Endothelial cell of umbilical vein (primary cell): ENCODE data around the gene B3GNT8. TPM values are rescaled to one million over a fixed set of nuclear protein-coding genes. Genes with fewer than 3 reads are reported as not detected.

Experiments used
- BruUV-seq: library from RNA; stranded (reverse); fragments of 400-500 nt; replicated peaks from 2 replicates; lab custom pipeline; 2021; lab: Mats Ljungman, UMichigan
- CTCF ChIA-PET: fragments of 300-600, 350-600 bp; sonication (Branson Sonifier 250); formaldehyde crosslinking; loops from one replicate; lab custom pipeline; 2021; ENCODE audit warnings: antibody characterized with exemption, inconsistent platforms; lab: Charles Lee
- POLR2A ChIA-PET: fragments of 300-600, 350-600 bp; sonication (Branson Sonifier 250); formaldehyde crosslinking; loops from one replicate; lab custom pipeline; 2021; ENCODE audit warnings: antibody characterized with exemption, inconsistent platforms; lab: Charles Lee
- DNase-seq: peaks from one replicate; pipeline ENCODE4 v3.0.0-alpha.2; 2011; ENCODE audit warnings: low read depth, low spot score
- FAIRE-seq: peaks from 2 replicates; lab custom pipeline; 2011; peaks lifted over from hg19 to GRCh38; lab: Jason Lieb, UNC
- H2AFZ ChIP-seq: 2 replicates; pipeline ENCODE4 v1.6.0; 2012; ENCODE audit warnings: low read depth, low read length, control low read depth, inconsistent platforms
- H3K27ac ChIP-seq: 2 replicates; pipeline ENCODE4 v1.5.1; 2011; ENCODE audit warnings: low read depth, mild to moderate bottlenecking, control low read depth, low read length, moderate library complexity; ENCODE audit not compliant: insufficient read depth
- H3K27me3 ChIP-seq, 2 experiments: 2 replicates each; pipeline versions ENCODE4 v1.6.0 to v1.6.1; 2011; ENCODE audit warnings: low read length in 2 of 2, mixed read lengths in 1 of 2; ENCODE audit not compliant: control insufficient read depth in 2 of 2, insufficient read depth in 2 of 2
- H3K36me3 ChIP-seq, 2 experiments: 2 replicates in 1 of 2; 3 replicates in 1 of 2; pipeline ENCODE4 v1.5.1; 2011; ENCODE audit warnings: low read length in 2 of 2, mild to moderate bottlenecking in 1 of 2, moderate library complexity in 1 of 2; ENCODE audit not compliant: control insufficient read depth in 2 of 2, insufficient read depth in 2 of 2; ENCODE audit errors: extremely low read depth in 1 of 2
- H3K4me1 ChIP-seq: 3 replicates; pipeline ENCODE4 v1.5.1; 2011; ENCODE audit warnings: mild to moderate bottlenecking, low read length; ENCODE audit not compliant: control insufficient read depth, insufficient read depth; ENCODE audit errors: extremely low read depth
- H3K4me2 ChIP-seq: 2 replicates; pipeline ENCODE4 v1.6.1; 2011; ENCODE audit warnings: low read length, control low read depth, mixed read lengths; ENCODE audit not compliant: insufficient read depth
- H3K4me3 ChIP-seq, 3 experiments: fragments of 200-600 bp in 1 of 3; sonication (generic), shearing (Covaris generic) in 1 of 3; replicated peaks in 1 of 3; 2 replicates each; pipeline ENCODE4 v1.5.1; 2011 to 2016; ENCODE audit warnings: control low read depth in 3 of 3, low read length in 3 of 3, mild to moderate bottlenecking in 2 of 3, inconsistent platforms in 1 of 3, low read depth in 1 of 3, moderate library complexity in 1 of 3; ENCODE audit not compliant: insufficient read depth in 1 of 3
- H3K79me2 ChIP-seq: 2 replicates; pipeline ENCODE4 v1.6.0; 2012; ENCODE audit warnings: low read length, inconsistent platforms; ENCODE audit not compliant: control insufficient read depth, insufficient read depth
- H3K9ac ChIP-seq: replicated peaks from 2 replicates; pipeline ENCODE3; 2011; ENCODE audit warnings: low read length, control low read depth; ENCODE audit not compliant: insufficient read depth; ENCODE audit errors: extremely low read depth
- H3K9me1 ChIP-seq: replicated peaks from 3 replicates; pipeline ENCODE4 v1.6.0; 2011; ENCODE audit warnings: mild to moderate bottlenecking, low read length; ENCODE audit not compliant: control insufficient read depth, insufficient read depth; ENCODE audit errors: extremely low read depth
- H3K9me3 ChIP-seq: replicated peaks from 2 replicates; pipeline ENCODE4 v1.5.1; 2012; ENCODE audit warnings: low read length, inconsistent platforms; ENCODE audit not compliant: control insufficient read depth, insufficient read depth
- H4K20me1 ChIP-seq: replicated peaks from 2 replicates; pipeline ENCODE3; 2011; ENCODE audit warnings: mild to moderate bottlenecking, low read length; ENCODE audit not compliant: control insufficient read depth, insufficient read depth; ENCODE audit errors: extremely low read depth
- CTCF ChIP-seq, 2 donors: IDR thresholded peaks; 1 replicate in 1 of 2; 2 replicates in 1 of 2; pipeline ENCODE4 v1.5.1; 2011; ENCODE audit warnings: low read length in 2 of 2, mild to moderate bottlenecking in 2 of 2, moderate library complexity in 2 of 2, control low read depth in 1 of 2, inconsistent platforms in 1 of 2, low read depth in 1 of 2; ENCODE audit not compliant: insufficient read depth in 1 of 2; ENCODE audit errors: extremely low read depth in 1 of 2
- EZH2 ChIP-seq: IDR thresholded peaks from 2 replicates; pipeline ENCODE4 v1.6.1; 2012; ENCODE audit warnings: borderline replicate concordance, low read depth, mild to moderate bottlenecking, moderate library complexity, low read length, inconsistent platforms; ENCODE audit not compliant: severe bottlenecking
- FOS ChIP-seq: IDR thresholded peaks from 2 replicates; pipeline ENCODE4 v1.6.1; 2011; ENCODE audit warnings: mild to moderate bottlenecking, low read length, moderate library complexity, borderline replicate concordance; ENCODE audit not compliant: insufficient read depth
- GATA2 ChIP-seq: IDR thresholded peaks from 2 replicates; pipeline ENCODE4 v1.7.0; 2011; ENCODE audit warnings: low read depth, mild to moderate bottlenecking, moderate library complexity, mixed read lengths, low read length; ENCODE audit not compliant: insufficient read length, insufficient read depth
- JUN ChIP-seq: IDR thresholded peaks from 2 replicates; pipeline ENCODE4 v1.6.1; 2011; ENCODE audit warnings: borderline replicate concordance, low read depth; ENCODE audit not compliant: insufficient read length, insufficient read depth
- MAX ChIP-seq: IDR thresholded peaks from 2 replicates; pipeline ENCODE4 v1.6.1; 2011; ENCODE audit not compliant: insufficient read depth, insufficient read length
- MYC ChIP-seq: IDR thresholded peaks from one replicate; pipeline ENCODE4 v1.6.1; 2011; ENCODE audit warnings: mild to moderate bottlenecking, low read depth, low read length
- POLR2A ChIP-seq: IDR thresholded peaks from 2 replicates; pipeline ENCODE4 v1.6.1; 2012; ENCODE audit warnings: low read depth, mild to moderate bottlenecking, control low read depth, low read length
- POLR2AphosphoS5 ChIP-seq: IDR thresholded peaks from 2 replicates; pipeline ENCODE4 v1.6.1; 2012; ENCODE audit warnings: low read depth, mild to moderate bottlenecking, control low read depth, low read length, moderate library complexity; ENCODE audit not compliant: insufficient read depth
- dilution Hi-C: fragments of 300-500 bp; cut with MboI; formaldehyde crosslinking; loops from one replicate; pipeline ENCODE4 v1.15.0; 2019; ENCODE audit warnings: low sequenced_read_pairs; ENCODE audit not compliant: extremely low pct_ligation_motif_present
- intact Hi-C: fragments of 100-400 bp; cut with micrococcal nuclease; formaldehyde crosslinking; loops from one replicate; pipeline ENCODE4 v1.10.0; 2022
- polyA plus RNA-seq, 4 experiments: library from polyadenylated mRNA; depleted of rRNA in 3 of 4; stranded (reverse) in 3 of 4; unstranded in 1 of 4; fragments of >200 nt; gene quantifications; 2 replicates each; pipeline versions ENCODE4 v1.2.1 to v1.2.3, GENCODE V29; 2011 to 2012; ENCODE audit warnings: missing spikeins in 1 of 4
- total RNA-seq: library from RNA; stranded (reverse); gene quantifications from 2 replicates; pipeline ENCODE4 v1.2.3, GENCODE V29; 2021

B3GNT8 gene
- total and polyA plus RNA-seq, 2 donors (not counting 3 experiments of a cell fraction or from before 2014, with no cell fraction given): 3.6 to 7.6 TPM

DNA sequence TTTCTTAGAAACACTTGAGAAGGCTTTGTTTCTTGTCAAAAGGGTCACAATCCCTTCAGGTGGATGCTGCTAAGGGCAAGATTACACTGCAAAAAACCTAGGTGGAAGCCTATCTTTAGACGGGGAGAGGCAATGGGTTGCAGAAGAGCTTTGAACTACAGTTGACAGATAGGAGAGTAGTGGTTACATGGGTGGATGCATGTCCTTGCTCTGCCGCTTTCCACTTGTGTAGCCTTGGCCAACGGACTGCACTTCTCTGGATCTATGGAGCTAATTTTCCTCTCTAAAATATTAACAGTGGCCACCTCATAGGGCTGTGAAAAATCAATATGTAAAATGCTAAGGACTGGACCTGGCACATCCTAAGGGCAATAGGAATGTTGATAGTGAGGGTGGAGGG lies 28.6 kb downstream of the B3GNT8 start:
- DNase-seq: no peak
- Histone ChIP-seq H3K9me1 (no peaks in the 10 kb centered on the region), H3K27ac (no peak overlapping the region), H3K4me3 (peak overlapping the region; percentile 79 to 95 (median 81)), H2AFZ (no peak overlapping the region), H3K9ac (peak overlapping the region; percentile 94), H3K9me3 (no peaks in the 10 kb centered on the region), H3K27me3 (no peaks in the 10 kb centered on the region), H3K79me2 (peaks cover 6% of the 10 kb centered on the region), H3K36me3 (peaks cover 0 to 2% of the 10 kb centered on the region in 2 experiments), H3K4me2 (peak overlapping the region; percentile 72), H4K20me1 (no peaks in the 10 kb centered on the region), H3K4me1 (peaks cover 39% of the 10 kb centered on the region)
- no TSS peak for BruUV-seq
- dilution Hi-C loops: no loop called here
- FAIRE-seq: no peak
- TF ChIP-seq EZH2 (no peak), MYC (no peak), GATA2 (no peak), CTCF (IDR thresholded peaks at IDR 0.05; ENCODE audit: extremely low read depth in 1 of 2, insufficient read depth in 1 of 2, low read depth in 1 of 2, low read length in 2 of 2) (no peak), MAX (no peak), POLR2A (no peak), FOS (no peak), POLR2AphosphoS5 (no peak), JUN (no peak)
- CTCF ChIA-PET: interaction anchor here (1.0 kb wide), 1 partner anchor 45 kb away, joined by 3 read pairs; no protein-coding TSS in a partner anchor
- intact Hi-C loops: no loop called here
- POLR2A ChIA-PET: interaction anchor here (0.6 kb wide), 1 partner anchor 33 kb away, joined by 3 read pairs; no protein-coding TSS in a partner anchor
